Stimulated activated CD8-positive, alpha-beta memory T cell treated with anti-CD3 and anti-CD28 coated beads, Interleukin-12 subunit alpha, Interleukin-12 subunit beta, amount 100 ng/mL, for 1 hour (primary cell): ENCODE results near the gene LMX1A.

Experiments
- DNase-seq: peaks from one replicate; pipeline ENCODE4 v3.0.0-alpha.2; 2020; ENCODE audit warnings: low read depth

The LMX1A gene

DNA sequence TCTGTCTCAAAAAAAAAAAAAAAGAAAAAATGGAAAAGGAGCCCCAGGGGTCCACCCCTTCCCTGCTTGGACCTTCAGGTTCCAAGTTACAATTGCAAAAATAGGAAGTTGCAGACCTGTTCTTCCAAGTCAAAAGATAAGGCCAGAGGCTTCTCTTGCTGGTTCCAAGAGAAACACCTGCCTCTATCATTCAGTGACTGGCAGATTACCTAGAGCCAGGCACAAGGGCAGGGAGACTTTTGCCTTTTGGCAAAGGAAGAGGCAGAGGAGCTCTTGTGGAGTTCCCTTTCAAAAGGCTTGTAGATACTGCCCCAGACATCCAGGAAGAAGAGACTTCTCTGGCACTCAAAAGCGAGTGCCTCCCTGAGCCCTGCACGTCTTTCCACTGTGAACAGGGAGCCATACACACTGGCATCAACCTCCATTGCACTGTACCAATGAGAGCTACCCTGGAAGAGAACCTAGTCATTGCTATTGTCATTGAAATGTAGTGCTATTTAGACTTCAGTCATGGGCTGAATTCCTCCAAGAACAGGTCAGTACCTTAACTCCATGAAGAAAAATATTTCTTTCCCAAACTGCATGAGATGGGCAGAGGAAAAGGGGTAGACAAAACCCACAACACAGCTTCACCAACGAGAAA is 91.2 kb downstream of the LMX1A start:
- no peak for DNase-seq

GRCh38 chr1:165259706-165260428 is 96.6 kb downstream of the LMX1A start:
- DNase-seq = no peak

DNA sequence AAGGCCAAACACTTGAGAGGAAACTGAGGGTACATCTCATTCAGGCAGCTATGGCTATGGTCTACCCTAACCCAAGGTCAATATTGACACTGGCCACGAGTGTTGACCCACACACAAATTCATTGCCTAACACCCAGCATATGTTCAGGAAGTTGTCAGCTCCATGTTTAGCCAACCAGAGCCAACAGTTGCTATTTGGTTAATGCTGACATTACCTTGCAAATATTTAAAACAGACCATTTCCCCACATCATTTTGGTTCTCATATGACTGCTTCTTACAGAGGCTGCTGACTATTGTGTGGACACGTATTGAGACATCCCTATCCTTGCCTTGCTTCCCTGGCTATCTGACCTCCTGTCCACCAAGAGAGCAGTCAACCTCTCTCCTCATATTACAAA is 97.3 kb downstream of the LMX1A start:
- DNase-seq = no peak

- no peak for DNase-seq
Observed at GRCh38 chr1:165257969-165258459, 98.5 kb downstream of the LMX1A start.

- DNase-seq = no peak
Observed at GRCh38 chr1:165254896-165255625, 101.5 kb downstream of the LMX1A start.

DNA sequence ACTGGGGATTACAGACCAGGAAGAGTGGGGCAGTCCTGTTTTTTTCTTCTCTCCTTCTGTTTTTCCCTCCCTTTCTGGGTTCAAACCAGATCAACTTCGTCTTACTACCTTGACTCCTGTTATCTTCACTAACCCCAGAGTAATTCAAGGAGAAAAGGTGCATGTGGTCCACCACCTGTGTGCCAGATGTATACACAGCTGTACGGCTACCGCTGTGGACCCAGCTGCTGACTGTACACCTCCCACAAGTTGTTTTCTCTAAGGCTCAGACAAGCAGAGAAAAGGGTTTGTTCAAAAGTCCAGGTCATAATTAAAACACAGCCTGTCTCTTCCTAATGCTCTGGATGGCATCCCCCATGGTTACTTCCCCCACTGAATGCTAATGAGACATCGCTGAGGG is 102.1 kb downstream of the LMX1A start:
- DNase-seq = no peak

GRCh38 chr1:165253818-165254254 is 102.7 kb downstream of the LMX1A start:
- no peak for DNase-seq

- DNase-seq = no peak
Observed at GRCh38 chr1:165248969-165249571, 107.4 kb downstream of the LMX1A start.

DNA sequence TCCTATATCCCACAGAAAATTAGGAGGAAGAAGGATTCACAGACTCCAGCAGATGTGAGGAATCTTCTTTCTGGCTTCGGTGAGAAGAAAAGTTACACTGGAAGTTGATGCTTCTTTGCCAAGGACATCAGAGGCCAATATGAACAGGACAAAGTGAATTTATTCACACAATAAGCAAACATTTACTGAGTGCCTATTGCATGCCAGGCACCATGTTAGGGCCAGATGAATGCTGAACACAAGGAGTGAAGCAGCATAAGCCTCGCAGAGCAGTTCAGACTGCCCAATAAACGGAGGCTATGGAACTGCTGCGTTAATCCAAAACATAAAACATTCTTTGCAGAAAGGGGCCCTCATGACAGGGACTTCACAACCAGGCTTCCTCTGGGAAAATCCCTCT is 114.6 kb downstream of the LMX1A start:
- DNase-seq = no peak

GRCh38 chr1:165241321-165241720 is 115.2 kb downstream of the LMX1A start:
- DNase-seq = no peak

GRCh38 chr1:165240492-165240891 is 116.0 kb downstream of the LMX1A start:
- no peak for DNase-seq

- no peak for DNase-seq
Observed at GRCh38 chr1:165239873-165240272, 116.6 kb downstream of the LMX1A start.

GRCh38 chr1:165235777-165236291 is 120.7 kb downstream of the LMX1A start:
- no peak for DNase-seq

DNA sequence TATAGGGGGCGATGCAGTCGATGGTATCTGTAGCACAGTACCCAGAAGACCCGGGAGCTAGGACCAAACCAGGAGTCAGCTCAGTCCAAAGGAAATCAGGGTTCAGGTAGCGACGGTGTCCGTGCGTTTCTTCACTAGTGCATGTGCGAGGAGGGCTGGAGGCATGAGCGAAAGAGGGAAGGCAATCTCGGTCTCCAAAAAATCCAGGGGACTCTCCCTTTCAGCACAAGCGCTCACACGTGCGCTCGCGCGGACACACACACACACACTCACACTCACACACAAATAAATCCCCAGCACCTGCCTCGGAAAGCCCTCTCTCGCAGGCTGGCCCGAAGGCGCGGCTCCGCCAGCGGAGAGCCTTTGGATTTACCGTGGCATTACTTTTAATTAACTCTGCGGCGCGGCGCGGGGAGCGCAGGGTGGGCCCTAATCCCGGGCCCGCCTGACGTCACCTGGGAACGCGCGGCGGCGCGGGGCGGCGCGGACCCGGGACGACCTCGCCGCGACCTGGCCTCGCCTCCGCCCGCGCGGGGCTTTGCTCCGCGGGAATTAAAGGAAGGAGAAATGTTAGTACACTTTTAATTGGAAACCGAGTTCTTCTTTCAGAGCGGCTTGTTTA is 121.2 kb downstream of the LMX1A start:
- no peak for DNase-seq

DNA sequence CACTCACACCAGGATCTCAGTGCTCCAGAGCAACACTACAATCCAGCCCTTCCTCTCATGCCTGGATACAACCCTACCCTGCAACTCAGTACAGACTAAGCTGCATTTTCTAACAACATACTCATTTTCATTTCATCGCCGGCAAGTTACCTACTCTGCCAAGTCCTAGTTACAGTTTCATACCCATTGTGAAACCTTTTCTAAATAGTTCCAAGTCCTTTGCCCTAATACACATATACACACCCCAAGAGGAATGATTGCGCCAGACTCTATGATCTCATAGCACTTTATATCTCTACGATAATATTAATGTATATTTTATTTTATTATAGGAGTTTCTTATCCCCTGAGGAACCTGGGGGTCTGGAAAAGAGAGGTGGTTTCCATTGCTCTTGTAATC is 122.4 kb downstream of the LMX1A start:
- DNase-seq = no peak

GRCh38 chr1:165228676-165229075 is 127.8 kb downstream of the LMX1A start:
- DNase-seq = no peak

- DNase-seq = no peak
Observed at GRCh38 chr1:165228111-165228655, 128.3 kb downstream of the LMX1A start.

GRCh38 chr1:165226326-165226725 is 130.2 kb downstream of the LMX1A start:
- no peak for DNase-seq

- DNase-seq = no peak
Observed at GRCh38 chr1:165225650-165226049, 130.9 kb downstream of the LMX1A start.

GRCh38 chr1:165225062-165225461 is 131.5 kb downstream of the LMX1A start:
- DNase-seq = no peak

- no peak for DNase-seq
Observed at GRCh38 chr1:165224504-165224903, 132.0 kb downstream of the LMX1A start.

GRCh38 chr1:165222580-165222979 is 133.9 kb downstream of the LMX1A start:
- DNase-seq = no peak
